Activated CD8-positive, alpha-beta T cell treated with anti-CD3 and anti-CD28 coated beads for 36 hours (primary cell): ENCODE results near the gene NDUFV2. TPM values are rescaled to one million over a fixed set of nuclear protein-coding genes. Genes with fewer than 3 reads are reported as not detected.

ENCODE experiments used
- ATAC-seq: fragments of 200-7000 bp; cut with Tn5 transposase; one replicate; pipeline ENCODE4 v1.10.0; 2021; ENCODE audit warnings: mild to moderate bottlenecking, moderate library complexity
- CTCF ChIA-PET: fragments of 350-600 bp; sonication (Branson Sonifier 250); formaldehyde crosslinking; loops from one replicate; lab custom pipeline; 2021; ENCODE audit warnings: antibody characterized with exemption; lab: Charles Lee
- POLR2A ChIA-PET: fragments of 350-600 bp; sonication (Branson Sonifier 250); formaldehyde crosslinking; loops from one replicate; lab custom pipeline; 2021; ENCODE audit warnings: antibody characterized with exemption; lab: Charles Lee
- DNase-seq: peaks from one replicate; pipeline ENCODE4 v3.0.0-alpha.2; 2020
- H3K27ac Mint-ChIP-seq: one replicate; pipeline ENCODE4 v1.8.0; 2021; ENCODE audit warnings: mild to moderate bottlenecking, mixed read lengths
- H3K27me3 Mint-ChIP-seq: one replicate; pipeline ENCODE4 v1.8.0; 2021; ENCODE audit warnings: mixed read lengths
- H3K36me3 Mint-ChIP-seq: one replicate; pipeline ENCODE4 v1.8.0; 2021; ENCODE audit warnings: low read depth, mixed read lengths
- H3K4me1 Mint-ChIP-seq: one replicate; pipeline ENCODE4 v1.8.0; 2021; ENCODE audit warnings: low read depth, mixed read lengths
- H3K4me3 Mint-ChIP-seq: one replicate; pipeline ENCODE4 v1.8.0; 2021; ENCODE audit warnings: mild to moderate bottlenecking, moderate library complexity, mixed read lengths
- H3K9me3 Mint-ChIP-seq: one replicate; pipeline ENCODE4 v1.8.0; 2021; ENCODE audit warnings: mixed read lengths
- CTCF ChIP-seq: fragments of 200-600 bp; IDR thresholded peaks from one replicate; pipeline ENCODE4 v1.8.0; 2022; ENCODE audit warnings: antibody characterized with exemption, mild to moderate bottlenecking
- intact Hi-C: fragments of 100-400 bp; cut with micrococcal nuclease; formaldehyde crosslinking; loops from one replicate; pipeline ENCODE4 v1.10.0; 2022
- total RNA-seq, 2 experiments: library from RNA; stranded (reverse); gene quantifications; one replicate each; pipeline ENCODE4 v1.2.3, GENCODE V29; 2021

Gene NDUFV2
- total RNA-seq, 2 experiments from 2014 or later = 324 to 332 TPM

DNA sequence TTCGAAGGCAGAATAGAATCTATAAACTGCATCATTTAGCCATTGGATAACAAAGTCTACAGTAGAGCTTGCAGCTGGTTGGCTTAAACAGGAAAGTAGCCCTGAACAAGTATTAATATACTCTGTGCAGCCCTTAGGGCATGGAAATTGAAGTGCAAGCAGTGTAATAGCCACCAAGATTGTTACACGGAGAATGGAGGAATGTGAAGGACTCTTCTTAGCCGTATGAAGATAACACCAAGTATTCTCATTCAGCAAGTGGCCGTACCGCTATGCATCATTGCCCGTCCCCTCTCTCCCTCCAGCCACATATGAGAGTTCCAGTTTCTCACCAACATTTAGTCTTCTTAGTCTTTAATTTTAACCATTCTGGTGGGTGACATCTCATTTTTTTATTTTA, 74.5 kb downstream of the NDUFV2 start:
- POLR2A ChIA-PET = no interaction called here
- no peaks in the 10 kb centered on the region for H3K27me3 Mint-ChIP-seq

GRCh38 chr18:9177466-9177865, 75.0 kb downstream of the NDUFV2 start:
- ChIA-PET CTCF (no interaction called here), POLR2A (no interaction called here)
- Mint-ChIP-seq H3K27ac (no peak overlapping the region), H3K4me3 (no peak overlapping the region), H3K36me3 (peaks cover 31% of the 10 kb centered on the region), H3K27me3 (no peaks in the 10 kb centered on the region), H3K9me3 (peaks cover 3% of the 10 kb centered on the region), H3K4me1 (peaks cover 64% of the 10 kb centered on the region)
- ATAC-seq = no peak
- intact Hi-C loops = no loop called here
- TF ChIP-seq CTCF = no peak
- no peak for DNase-seq

More for the DNA sequence above, 74.5 kb downstream of the NDUFV2 start:
- Mint-ChIP-seq H3K27ac (no peak overlapping the region), H3K36me3 (peaks cover 32% of the 10 kb centered on the region), H3K9me3 (peaks cover 7% of the 10 kb centered on the region), H3K4me3 (no peak overlapping the region), H3K4me1 (peaks cover 69% of the 10 kb centered on the region)
- DNase-seq (no peak), ATAC-seq (no peak)
- CTCF ChIA-PET = no interaction called here
- intact Hi-C loops = no loop called here
- TF ChIP-seq CTCF = no peak

- H3K9me3 Mint-ChIP-seq = peaks cover 3% of the 10 kb centered on the region
- DNase-seq = no peak
- H3K36me3 Mint-ChIP-seq = peaks cover 41% of the 10 kb centered on the region
- POLR2A ChIA-PET = no interaction called here
- no peak for TF ChIP-seq CTCF
- no peak overlapping the region for H3K4me3 Mint-ChIP-seq
- no peak for ATAC-seq
- peaks cover 70% of the 10 kb centered on the region for H3K4me1 Mint-ChIP-seq
- CTCF ChIA-PET = no interaction called here
- H3K27me3 Mint-ChIP-seq = no peaks in the 10 kb centered on the region
- no peak overlapping the region for H3K27ac Mint-ChIP-seq
- intact Hi-C loops = no loop called here
Observed at GRCh38 chr18:9178557-9178956, 76.1 kb downstream of the NDUFV2 start.

- ChIA-PET CTCF (interaction anchor here (0.7 to 2.1 kb wide), 3 partner anchors 9 to 389 kb away, joined by 3 to 6 read pairs (median 4); no protein-coding TSS in a partner anchor), POLR2A (interaction anchor here (0.6 to 1.0 kb wide), 2 partner anchors 54 to 239 kb away, joined by 3 read pairs; no protein-coding TSS in a partner anchor)
- no peak for ATAC-seq
- Mint-ChIP-seq H3K9me3 (no peaks in the 10 kb centered on the region), H3K4me1 (peaks cover 71% of the 10 kb centered on the region), H3K27me3 (no peaks in the 10 kb centered on the region), H3K36me3 (peaks cover 56% of the 10 kb centered on the region), H3K27ac (no peak overlapping the region), H3K4me3 (no peak overlapping the region)
- no peak for DNase-seq
- intact Hi-C loops = no loop called here
- no peak for TF ChIP-seq CTCF
Observed at GRCh38 chr18:9181275-9181674, 78.8 kb downstream of the NDUFV2 start.

- H3K4me3 Mint-ChIP-seq = no peak overlapping the region
- H3K27me3 Mint-ChIP-seq = no peaks in the 10 kb centered on the region
- peak overlapping the region; percentile 34 for H3K27ac Mint-ChIP-seq
- DNase-seq = no peak
- peaks cover 63% of the 10 kb centered on the region for H3K4me1 Mint-ChIP-seq
- TF ChIP-seq CTCF = no peak
- H3K36me3 Mint-ChIP-seq = peaks cover 56% of the 10 kb centered on the region
- ChIA-PET POLR2A (interaction anchor here (1.2 kb wide), 1 partner anchor 22 kb away, joined by 3 read pairs; no protein-coding TSS in a partner anchor), CTCF (interaction anchor here (1.3 kb wide), 1 partner anchor 10 kb away, joined by 4 read pairs; no protein-coding TSS in a partner anchor)
- intact Hi-C loops = no loop called here
- no peak for ATAC-seq
- H3K9me3 Mint-ChIP-seq = no peaks in the 10 kb centered on the region
Observed at GRCh38 chr18:9182852-9183399, 80.4 kb downstream of the NDUFV2 start.

Other genes starting within 250 kb of the NDUFV2 start
- 10 to 100 TPM; 62.5 to 68.4 TPM for gene ANKRD12, start 34.1 kb downstream of the NDUFV2 start, total RNA-seq
- 10 to 100 TPM; 13.3 to 14.9 TPM for gene TWSG1, start 232.1 kb downstream of the NDUFV2 start, total RNA-seq